ENCODE results near the gene KIAA1217. TPM values are rescaled to one million over a fixed set of nuclear protein-coding genes. Genes with fewer than 3 reads are reported as not detected.

The KIAA1217 gene
- polyA plus RNA-seq, 1 donor from 2014 or later = 0.22 TPM

DNA sequence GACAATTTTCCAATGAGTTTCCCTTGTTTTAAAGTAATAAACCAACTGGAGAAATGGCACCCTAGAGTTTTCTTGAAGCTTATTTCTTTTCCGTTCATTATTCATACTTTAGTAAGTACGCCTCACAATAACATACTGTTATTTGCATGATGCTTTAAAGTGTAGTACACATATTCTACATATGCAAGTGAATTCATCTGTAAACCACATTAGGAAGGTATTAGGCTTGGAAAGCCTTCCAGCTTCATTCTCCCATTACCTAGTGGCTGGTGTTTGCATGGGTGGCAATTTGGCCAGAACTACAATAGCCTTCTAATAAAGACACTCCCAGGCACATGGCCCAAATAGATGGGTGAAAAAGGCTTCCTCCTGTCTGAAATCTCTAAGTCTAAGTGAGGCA is 45.5 kb upstream of the KIAA1217 start:
- no peaks in the 10 kb centered on the region for H3K27me3 ChIP-seq (ENCODE audit: insufficient read depth, low read depth, low read length)
- no peaks in the 10 kb centered on the region for H3K36me3 ChIP-seq (ENCODE audit: insufficient read depth, low read length)
- H3K4me2 ChIP-seq (ENCODE audit: low read length) = no peak overlapping the region
- H3K9me2 ChIP-seq (ENCODE audit: insufficient read depth, low read length) = no peaks in the 10 kb centered on the region
- H3K9ac ChIP-seq (ENCODE audit: low read length) = no peak overlapping the region
- no peak overlapping the region for H2AFZ ChIP-seq (ENCODE audit: low read depth, low read length)
- H3K9me3 ChIP-seq (ENCODE audit: low read length) = no peaks in the 10 kb centered on the region
- TF ChIP-seq TAF1 (IDR thresholded peaks at IDR 0.05; ENCODE audit: low read depth) (no peak), MXI1 (conservative IDR thresholded peaks at IDR 0.05; ENCODE audit: poor library complexity, severe bottlenecking) (no peak), SMC3 (conservative IDR thresholded peaks at IDR 0.05; ENCODE audit: poor library complexity) (no peak), EZH2 (IDR thresholded peaks at IDR 0.05; ENCODE audit: borderline replicate concordance, insufficient read depth, low read length, poor library complexity, severe bottlenecking) (no peak), EP300 (conservative IDR thresholded peaks at IDR 0.05; ENCODE audit: poor library complexity, severe bottlenecking) (no peak), RAD21 (conservative IDR thresholded peaks at IDR 0.05) (no peak), POLR2AphosphoS5 (IDR thresholded peaks at IDR 0.05) (no peak)
- TF ChIP-seq, protein P1, sequence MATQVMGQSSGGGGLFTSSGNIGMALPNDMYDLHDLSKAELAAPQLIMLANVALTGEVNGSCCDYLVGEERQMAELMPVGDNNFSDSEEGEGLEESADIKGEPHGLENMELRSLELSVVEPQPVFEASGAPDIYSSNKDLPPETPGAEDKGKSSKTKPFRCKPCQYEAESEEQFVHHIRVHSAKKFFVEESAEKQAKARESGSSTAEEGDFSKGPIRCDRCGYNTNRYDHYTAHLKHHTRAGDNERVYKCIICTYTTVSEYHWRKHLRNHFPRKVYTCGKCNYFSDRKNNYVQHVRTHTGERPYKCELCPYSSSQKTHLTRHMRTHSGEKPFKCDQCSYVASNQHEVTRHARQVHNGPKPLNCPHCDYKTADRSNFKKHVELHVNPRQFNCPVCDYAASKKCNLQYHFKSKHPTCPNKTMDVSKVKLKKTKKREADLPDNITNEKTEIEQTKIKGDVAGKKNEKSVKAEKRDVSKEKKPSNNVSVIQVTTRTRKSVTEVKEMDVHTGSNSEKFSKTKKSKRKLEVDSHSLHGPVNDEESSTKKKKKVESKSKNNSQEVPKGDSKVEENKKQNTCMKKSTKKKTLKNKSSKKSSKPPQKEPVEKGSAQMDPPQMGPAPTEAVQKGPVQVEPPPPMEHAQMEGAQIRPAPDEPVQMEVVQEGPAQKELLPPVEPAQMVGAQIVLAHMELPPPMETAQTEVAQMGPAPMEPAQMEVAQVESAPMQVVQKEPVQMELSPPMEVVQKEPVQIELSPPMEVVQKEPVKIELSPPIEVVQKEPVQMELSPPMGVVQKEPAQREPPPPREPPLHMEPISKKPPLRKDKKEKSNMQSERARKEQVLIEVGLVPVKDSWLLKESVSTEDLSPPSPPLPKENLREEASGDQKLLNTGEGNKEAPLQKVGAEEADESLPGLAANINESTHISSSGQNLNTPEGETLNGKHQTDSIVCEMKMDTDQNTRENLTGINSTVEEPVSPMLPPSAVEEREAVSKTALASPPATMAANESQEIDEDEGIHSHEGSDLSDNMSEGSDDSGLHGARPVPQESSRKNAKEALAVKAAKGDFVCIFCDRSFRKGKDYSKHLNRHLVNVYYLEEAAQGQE (IDR thresholded peaks at IDR 0.05; ENCODE audit: borderline replicate concordance) = no peak
- TF ChIP-seq, protein P2, sequence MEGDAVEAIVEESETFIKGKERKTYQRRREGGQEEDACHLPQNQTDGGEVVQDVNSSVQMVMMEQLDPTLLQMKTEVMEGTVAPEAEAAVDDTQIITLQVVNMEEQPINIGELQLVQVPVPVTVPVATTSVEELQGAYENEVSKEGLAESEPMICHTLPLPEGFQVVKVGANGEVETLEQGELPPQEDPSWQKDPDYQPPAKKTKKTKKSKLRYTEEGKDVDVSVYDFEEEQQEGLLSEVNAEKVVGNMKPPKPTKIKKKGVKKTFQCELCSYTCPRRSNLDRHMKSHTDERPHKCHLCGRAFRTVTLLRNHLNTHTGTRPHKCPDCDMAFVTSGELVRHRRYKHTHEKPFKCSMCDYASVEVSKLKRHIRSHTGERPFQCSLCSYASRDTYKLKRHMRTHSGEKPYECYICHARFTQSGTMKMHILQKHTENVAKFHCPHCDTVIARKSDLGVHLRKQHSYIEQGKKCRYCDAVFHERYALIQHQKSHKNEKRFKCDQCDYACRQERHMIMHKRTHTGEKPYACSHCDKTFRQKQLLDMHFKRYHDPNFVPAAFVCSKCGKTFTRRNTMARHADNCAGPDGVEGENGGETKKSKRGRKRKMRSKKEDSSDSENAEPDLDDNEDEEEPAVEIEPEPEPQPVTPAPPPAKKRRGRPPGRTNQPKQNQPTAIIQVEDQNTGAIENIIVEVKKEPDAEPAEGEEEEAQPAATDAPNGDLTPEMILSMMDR (IDR thresholded peaks at IDR 0.05; ENCODE audit: poor library complexity, severe bottlenecking) = no peak
- no peaks in the 10 kb centered on the region for H3F3A ChIP-seq (ENCODE audit: insufficient read depth, low read length, poor library complexity, severe bottlenecking)
- H4K20me1 ChIP-seq (ENCODE audit: insufficient read depth) = no peaks in the 10 kb centered on the region
- no peak overlapping the region for H3K4me3 ChIP-seq (ENCODE audit: low read length)
- H3K27ac ChIP-seq (ENCODE audit: low read length) = no peak overlapping the region
- no peaks in the 10 kb centered on the region for H3K79me2 ChIP-seq (replicated peaks; ENCODE audit: insufficient read depth, low read length)

DNA sequence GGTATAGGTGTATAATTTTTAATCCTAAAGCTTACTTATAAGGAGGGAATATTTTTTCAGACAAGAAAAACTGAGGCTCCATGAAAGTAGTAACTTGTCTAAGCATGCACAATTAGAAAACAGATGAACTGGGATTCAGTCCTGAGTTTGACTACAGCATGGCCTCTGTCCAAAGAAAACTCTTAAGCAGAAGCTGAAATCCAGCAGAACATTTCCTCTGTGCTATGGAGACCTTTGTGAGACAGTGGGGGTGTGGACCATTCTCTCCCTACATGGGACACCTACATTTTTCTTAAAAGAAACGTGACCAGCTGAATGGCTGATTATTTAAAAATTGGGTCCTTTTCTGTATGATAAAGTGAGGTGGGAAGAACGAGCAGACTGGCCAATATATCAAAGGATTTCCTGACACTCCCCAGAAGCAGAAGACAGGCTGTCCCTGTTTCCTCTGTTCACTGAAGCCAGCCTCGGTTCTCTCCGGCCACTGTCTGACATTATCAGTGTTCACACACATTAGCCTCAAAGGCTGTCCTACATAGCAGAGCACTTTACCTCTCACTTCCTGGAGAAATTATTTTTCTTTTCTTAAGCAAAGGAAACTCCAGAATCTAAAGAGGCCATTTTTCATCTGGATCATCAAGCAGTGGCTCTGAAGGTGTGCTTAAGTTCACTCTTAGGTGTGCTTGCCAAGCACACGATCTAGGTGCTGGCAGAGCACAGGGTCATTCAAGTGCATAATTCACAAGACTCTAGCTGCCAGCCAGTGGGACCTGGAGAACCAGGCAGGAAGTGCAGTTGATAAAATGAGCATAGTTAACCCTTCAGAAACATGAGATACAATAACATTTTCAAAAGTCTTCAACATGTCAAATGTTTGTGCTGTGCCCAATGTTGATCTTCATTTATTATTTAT is 40.4 kb upstream of the KIAA1217 start:
- no peak overlapping the region for H2AFZ ChIP-seq (ENCODE audit: low read depth, low read length)
- no peaks in the 10 kb centered on the region for H3K79me2 ChIP-seq (replicated peaks; ENCODE audit: insufficient read depth, low read length)
- no peaks in the 10 kb centered on the region for H4K20me1 ChIP-seq (ENCODE audit: insufficient read depth)
- H3K9me2 ChIP-seq (ENCODE audit: insufficient read depth, low read length) = no peaks in the 10 kb centered on the region
- TF ChIP-seq EZH2 (IDR thresholded peaks at IDR 0.05; ENCODE audit: borderline replicate concordance, insufficient read depth, low read length, poor library complexity, severe bottlenecking) = no peak
- TF ChIP-seq SMC3 (conservative IDR thresholded peaks at IDR 0.05; ENCODE audit: poor library complexity) = no peak
- H3K9ac ChIP-seq (ENCODE audit: low read length) = no peak overlapping the region
- H3K27ac ChIP-seq (ENCODE audit: low read length) = no peak overlapping the region
- no peak overlapping the region for H3K4me2 ChIP-seq (ENCODE audit: low read length)
- H3K36me3 ChIP-seq (ENCODE audit: insufficient read depth, low read length) = no peaks in the 10 kb centered on the region
- H3K9me3 ChIP-seq (ENCODE audit: low read length) = no peaks in the 10 kb centered on the region
- H3K4me3 ChIP-seq (ENCODE audit: low read length) = no peak overlapping the region
- no peaks in the 10 kb centered on the region for H3K27me3 ChIP-seq (ENCODE audit: insufficient read depth, low read depth, low read length)
- H3F3A ChIP-seq (ENCODE audit: insufficient read depth, low read length, poor library complexity, severe bottlenecking) = no peaks in the 10 kb centered on the region
